ENCODE results near the gene SBF2. TPM values are rescaled to one million over a fixed set of nuclear protein-coding genes. Genes with fewer than 3 reads are reported as not detected.

The SBF2 gene
- total RNA-seq, 2 experiments from 2014 or later, result 14.2 to 15.2 TPM

GRCh38 chr11:10049756-10050155, 244.3 kb downstream of the SBF2 start:
- intact Hi-C loops (cut with DNase I, micrococcal nuclease), result no loop called here
- Mint-ChIP-seq H3K4me1 (ENCODE audit: low read depth) (no peaks in the 10 kb centered on the region), H3K9me3 (peaks cover 8% of the 10 kb centered on the region), H3K36me3 (ENCODE audit: low read depth) (peaks cover 9% of the 10 kb centered on the region), H3K27ac (no peak overlapping the region), H3K4me3 (no peak overlapping the region), H3K27me3 (no peaks in the 10 kb centered on the region)
- H3K9me3 ChIP-seq (ENCODE audit: control insufficient read depth in 1 of 2, insufficient read depth in 1 of 2, low read length in 2 of 2), result peaks cover 7 to 17% of the 10 kb centered on the region in 2 experiments
- POLR2A ChIA-PET, result no interaction called here
- TF ChIP-seq CTCF (IDR thresholded peaks at IDR 0.05), result no peak
- H3K36me3 ChIP-seq (ENCODE audit: insufficient read depth, low read length), result no peaks in the 10 kb centered on the region
- ATAC-seq (ENCODE audit: poor library complexity) (no peak), DNase-seq (no peak)
- H3K4me3 ChIP-seq (ENCODE audit: low read length), result no peak overlapping the region
- no peaks in the 10 kb centered on the region for H3K4me1 ChIP-seq (ENCODE audit: insufficient read depth, low read length)
- H3K27ac ChIP-seq (ENCODE audit: low read depth in 1 of 2, low read length in 2 of 2), result no peak overlapping the region
- CTCF ChIA-PET, result no interaction called here
- no peaks in the 10 kb centered on the region for H3K27me3 ChIP-seq (ENCODE audit: control insufficient read depth in 1 of 2, insufficient read depth in 2 of 2, low read length in 2 of 2)

- no peak overlapping the region for H3K4me3 Mint-ChIP-seq
- peaks cover 8% of the 10 kb centered on the region for H3K9me3 Mint-ChIP-seq
- no peaks in the 10 kb centered on the region for H3K27me3 ChIP-seq (ENCODE audit: control insufficient read depth in 1 of 2, insufficient read depth in 2 of 2, low read length in 2 of 2)
- H3K36me3 Mint-ChIP-seq (ENCODE audit: low read depth), result peaks cover 8% of the 10 kb centered on the region
- intact Hi-C loops (cut with DNase I, micrococcal nuclease), result no loop called here
- no peaks in the 10 kb centered on the region for H3K4me1 ChIP-seq (ENCODE audit: insufficient read depth, low read length)
- no peak overlapping the region for H3K4me3 ChIP-seq (ENCODE audit: low read length)
- no peak overlapping the region for H3K27ac ChIP-seq (ENCODE audit: low read depth in 1 of 2, low read length in 2 of 2)
- TF ChIP-seq CTCF (IDR thresholded peaks at IDR 0.05), result no peak
- ChIA-PET POLR2A (no interaction called here), CTCF (no interaction called here)
- ATAC-seq (ENCODE audit: poor library complexity), result no peak
- no peaks in the 10 kb centered on the region for H3K27me3 Mint-ChIP-seq
- H3K36me3 ChIP-seq (ENCODE audit: insufficient read depth, low read length), result no peaks in the 10 kb centered on the region
- peaks cover 15 to 27% of the 10 kb centered on the region in 2 experiments for H3K9me3 ChIP-seq (ENCODE audit: control insufficient read depth in 1 of 2, insufficient read depth in 1 of 2, low read length in 2 of 2)
- no peak overlapping the region for H3K27ac Mint-ChIP-seq
- DNase-seq, result no peak
- H3K4me1 Mint-ChIP-seq (ENCODE audit: low read depth), result no peaks in the 10 kb centered on the region
Observed at GRCh38 chr11:10048350-10048749, 245.7 kb downstream of the SBF2 start.

GRCh38 chr11:10044618-10045017, 249.4 kb downstream of the SBF2 start:
- peaks cover 44% of the 10 kb centered on the region for H3K36me3 Mint-ChIP-seq (ENCODE audit: low read depth)
- intact Hi-C loops (cut with DNase I, micrococcal nuclease), result no loop called here
- no peak for TF ChIP-seq CTCF (IDR thresholded peaks at IDR 0.05)
- no peaks in the 10 kb centered on the region for H3K27me3 Mint-ChIP-seq
- CTCF ChIA-PET, result no interaction called here
- ATAC-seq (ENCODE audit: poor library complexity) (no peak), DNase-seq (no peak)
- no peaks in the 10 kb centered on the region for H3K4me1 ChIP-seq (ENCODE audit: insufficient read depth, low read length)
- H3K27me3 ChIP-seq (ENCODE audit: control insufficient read depth in 1 of 2, insufficient read depth in 2 of 2, low read length in 2 of 2), result no peaks in the 10 kb centered on the region
- H3K36me3 ChIP-seq (ENCODE audit: insufficient read depth, low read length), result no peaks in the 10 kb centered on the region
- H3K4me1 Mint-ChIP-seq (ENCODE audit: low read depth), result no peaks in the 10 kb centered on the region
- H3K4me3 ChIP-seq (ENCODE audit: low read length), result no peak overlapping the region
- peaks cover 15 to 27% of the 10 kb centered on the region in 2 experiments for H3K9me3 ChIP-seq (ENCODE audit: control insufficient read depth in 1 of 2, insufficient read depth in 1 of 2, low read length in 2 of 2)
- H3K27ac Mint-ChIP-seq, result no peak overlapping the region
- peaks cover 8% of the 10 kb centered on the region for H3K9me3 Mint-ChIP-seq
- no peak overlapping the region for H3K27ac ChIP-seq (ENCODE audit: low read depth in 1 of 2, low read length in 2 of 2)
- POLR2A ChIA-PET, result no interaction called here
- H3K4me3 Mint-ChIP-seq, result no peak overlapping the region
